Activated B cell treated with CpG ODN at 0.5 μM for 24 hours (primary cell): Measurements from ENCODE around the gene CCNQ. TPM values are rescaled to one million over a fixed set of nuclear protein-coding genes. Genes with fewer than 3 reads are reported as not detected.

Source experiments
- ATAC-seq: fragments of 200-7000 bp; cut with Tn5 transposase; one replicate; pipeline ENCODE4 v1.10.0; 2021; ENCODE audit warnings: low read depth, mild to moderate bottlenecking, moderate library complexity
- CTCF ChIA-PET: fragments of 350-600 bp; sonication (Branson Sonifier 250); formaldehyde crosslinking; loops from one replicate; lab custom pipeline; 2021; ENCODE audit warnings: antibody characterized with exemption; lab: Charles Lee
- POLR2A ChIA-PET: fragments of 350-600 bp; sonication (Branson Sonifier 250); formaldehyde crosslinking; loops from one replicate; lab custom pipeline; 2021; ENCODE audit warnings: antibody characterized with exemption; lab: Charles Lee
- DNase-seq: peaks from one replicate; pipeline ENCODE4 v3.0.0; 2022
- H3K27ac Mint-ChIP-seq: one replicate; pipeline ENCODE4 v1.8.0; 2020; ENCODE audit warnings: mixed read lengths
- H3K27me3 Mint-ChIP-seq: one replicate; pipeline ENCODE4 v1.8.0; 2021; ENCODE audit warnings: mixed read lengths
- H3K36me3 Mint-ChIP-seq: one replicate; pipeline ENCODE4 v1.8.0; 2021; ENCODE audit warnings: low read depth, mixed read lengths
- H3K4me1 Mint-ChIP-seq: one replicate; pipeline ENCODE4 v1.8.0; 2021; ENCODE audit warnings: mixed read lengths
- H3K4me3 Mint-ChIP-seq: one replicate; pipeline ENCODE4 v1.8.0; 2020; ENCODE audit warnings: mild to moderate bottlenecking, mixed read lengths
- H3K9me3 Mint-ChIP-seq: one replicate; pipeline ENCODE4 v1.8.0; 2020; ENCODE audit warnings: mixed read lengths
- CTCF ChIP-seq: fragments of 200-600 bp; IDR thresholded peaks from one replicate; pipeline ENCODE4 v1.8.0; 2022; ENCODE audit warnings: antibody characterized with exemption, mild to moderate bottlenecking
- intact Hi-C: fragments of 100-400 bp; cut with micrococcal nuclease; formaldehyde crosslinking; loops from one replicate; pipeline ENCODE4 v1.15.1; 2024
- total RNA-seq: library from RNA; stranded (reverse); gene quantifications from 2 replicates; pipeline ENCODE4 v1.2.3, GENCODE V29; 2022

The CCNQ gene
- total RNA-seq, 1 donor from 2014 or later, result 25.8 TPM

GRCh38 chrX:153628665-153629064 lies 29.7 kb upstream of the CCNQ start:
- no peak for DNase-seq
- H3K27ac Mint-ChIP-seq, result no peak overlapping the region
- TF ChIP-seq CTCF, result no peak
- no peaks in the 10 kb centered on the region for H3K36me3 Mint-ChIP-seq
- intact Hi-C loops, result no loop called here
- H3K4me3 Mint-ChIP-seq, result no peak overlapping the region
- ChIA-PET POLR2A (no interaction called here), CTCF (no interaction called here)
- peaks cover 4% of the 10 kb centered on the region for H3K9me3 Mint-ChIP-seq
- peaks cover 10% of the 10 kb centered on the region for H3K27me3 Mint-ChIP-seq
- no peak for ATAC-seq
- H3K4me1 Mint-ChIP-seq, result no peaks in the 10 kb centered on the region

GRCh38 chrX:153628129-153628528 lies 29.2 kb upstream of the CCNQ start:
- Mint-ChIP-seq H3K27ac (no peak overlapping the region), H3K27me3 (peaks cover 10% of the 10 kb centered on the region), H3K4me3 (no peak overlapping the region), H3K4me1 (no peaks in the 10 kb centered on the region), H3K9me3 (peaks cover 4% of the 10 kb centered on the region), H3K36me3 (no peaks in the 10 kb centered on the region)
- TF ChIP-seq CTCF, result no peak
- DNase-seq (no peak), ATAC-seq (no peak)
- CTCF ChIA-PET, result no interaction called here
- POLR2A ChIA-PET, result no interaction called here
- intact Hi-C loops, result no loop called here

- TF ChIP-seq CTCF, result no peak
- POLR2A ChIA-PET, result no interaction called here
- no peak overlapping the region for H3K27ac Mint-ChIP-seq
- CTCF ChIA-PET, result no interaction called here
- peaks cover 11% of the 10 kb centered on the region for H3K27me3 Mint-ChIP-seq
- H3K4me3 Mint-ChIP-seq, result no peak overlapping the region
- DNase-seq (no peak), ATAC-seq (no peak)
- H3K36me3 Mint-ChIP-seq, result no peaks in the 10 kb centered on the region
- H3K9me3 Mint-ChIP-seq, result peaks cover 4% of the 10 kb centered on the region
- H3K4me1 Mint-ChIP-seq, result no peaks in the 10 kb centered on the region
- intact Hi-C loops, result no loop called here
Measured at GRCh38 chrX:153627675-153628111, 28.8 kb upstream of the CCNQ start.

- POLR2A ChIA-PET, result no interaction called here
- Mint-ChIP-seq H3K4me3 (no peak overlapping the region), H3K27me3 (peaks cover 17% of the 10 kb centered on the region), H3K4me1 (no peaks in the 10 kb centered on the region), H3K27ac (no peak overlapping the region), H3K36me3 (no peaks in the 10 kb centered on the region), H3K9me3 (peaks cover 4% of the 10 kb centered on the region)
- intact Hi-C loops, result no loop called here
- ATAC-seq, result no peak
- CTCF ChIA-PET, result no interaction called here
- no peak for TF ChIP-seq CTCF
- DNase-seq, result no peak
Measured at GRCh38 chrX:153626863-153627674, 28.1 kb upstream of the CCNQ start.

- no peak for TF ChIP-seq CTCF
- H3K27me3 Mint-ChIP-seq, result peaks cover 15% of the 10 kb centered on the region
- no peak overlapping the region for H3K4me3 Mint-ChIP-seq
- intact Hi-C loops, result no loop called here
- DNase-seq, result no peak
- ChIA-PET CTCF (no interaction called here), POLR2A (no interaction called here)
- H3K9me3 Mint-ChIP-seq, result peaks cover 3% of the 10 kb centered on the region
- no peaks in the 10 kb centered on the region for H3K36me3 Mint-ChIP-seq
- no peaks in the 10 kb centered on the region for H3K4me1 Mint-ChIP-seq
- no peak for ATAC-seq
- no peak overlapping the region for H3K27ac Mint-ChIP-seq
Measured at GRCh38 chrX:153626025-153626633, 27.2 kb upstream of the CCNQ start.
